ENCODE results near the gene FASTK. TPM values are rescaled to one million over a fixed set of nuclear protein-coding genes. Genes with fewer than 3 reads are reported as not detected.

Gene FASTK
- total RNA-seq, 1 donor from 2014 or later = 57.9 TPM

GRCh38 chr7:151074817-151075661, 5.6 kb downstream of the FASTK start:
- no peak for DNase-seq (ENCODE audit: low spot score)

GRCh38 chr7:151073990-151074389, 6.6 kb downstream of the FASTK start:
- intact Hi-C loops (cut with DNase I) = no loop called here
- DNase-seq (ENCODE audit: low spot score) (no peak), ATAC-seq (no peak)

More at GRCh38 chr7:151074817-151075661, 5.6 kb downstream of the FASTK start:
- ATAC-seq = no peak
- intact Hi-C loops (cut with DNase I) = no loop called here

GRCh38 chr7:151071032-151071866, 9.4 kb downstream of the FASTK start:
- intact Hi-C loops (cut with DNase I) = no loop called here
- DNase-seq (ENCODE audit: low spot score) = no peak
- ATAC-seq = no peak

- DNase-seq (ENCODE audit: low spot score) = no peak
- intact Hi-C loops (cut with DNase I) = no loop called here
- no peak for ATAC-seq
Observed at GRCh38 chr7:151070574-151070960, 10.0 kb downstream of the FASTK start.

GRCh38 chr7:151069841-151070573, 10.6 kb downstream of the FASTK start:
- intact Hi-C loops (cut with DNase I) = no loop called here
- no peak for DNase-seq (ENCODE audit: low spot score)
- no peak for ATAC-seq

GRCh38 chr7:151068069-151068773, 12.4 kb downstream of the FASTK start:
- ATAC-seq (no peak), DNase-seq (ENCODE audit: low spot score) (no peak)
- intact Hi-C loops (cut with DNase I) = no loop called here

- DNase-seq (ENCODE audit: low spot score) = no peak
- no peak for ATAC-seq
- intact Hi-C loops (cut with DNase I) = no loop called here
Observed at GRCh38 chr7:151066273-151066974, 14.2 kb downstream of the FASTK start.

GRCh38 chr7:151065516-151065915, 15.1 kb downstream of the FASTK start:
- ATAC-seq (no peak), DNase-seq (ENCODE audit: low spot score) (no peak)
- intact Hi-C loops (cut with DNase I) = no loop called here

- DNase-seq (ENCODE audit: low spot score) (no peak), ATAC-seq (no peak)
- intact Hi-C loops (cut with DNase I) = no loop called here
Observed at GRCh38 chr7:151064993-151065392, 15.6 kb downstream of the FASTK start.

GRCh38 chr7:151064454-151064853, 16.2 kb downstream of the FASTK start:
- DNase-seq (ENCODE audit: low spot score) = no peak
- ATAC-seq = no peak
- intact Hi-C loops (cut with DNase I) = no loop called here

GRCh38 chr7:151063212-151063561, 17.4 kb downstream of the FASTK start:
- ATAC-seq (peak; percentile 7), DNase-seq (ENCODE audit: low spot score) (no peak)
- intact Hi-C loops (cut with DNase I) = no loop called here

GRCh38 chr7:151062399-151063211, 18.0 kb downstream of the FASTK start:
- DNase-seq (ENCODE audit: low spot score) (no peak), ATAC-seq (no peak)
- intact Hi-C loops (cut with DNase I) = no loop called here

- intact Hi-C loops (cut with DNase I) = no loop called here
- ATAC-seq (no peak), DNase-seq (ENCODE audit: low spot score) (no peak)
Observed at GRCh38 chr7:151062111-151062398, 18.6 kb downstream of the FASTK start.

GRCh38 chr7:151061213-151062110, 19.1 kb downstream of the FASTK start:
- DNase-seq (ENCODE audit: low spot score) (no peak), ATAC-seq (no peak)
- intact Hi-C loops (cut with DNase I) = no loop called here

- ATAC-seq (no peak), DNase-seq (ENCODE audit: low spot score) (no peak)
- intact Hi-C loops (cut with DNase I) = no loop called here
Observed at GRCh38 chr7:151060416-151061212, 20.0 kb downstream of the FASTK start.

- intact Hi-C loops (cut with DNase I) = no loop called here
- ATAC-seq (no peak), DNase-seq (ENCODE audit: low spot score) (no peak)
Observed at GRCh38 chr7:151060113-151060415, 20.5 kb downstream of the FASTK start.

Data from sciatic nerve (tissue), 2 donors.